Measurements from ENCODE around the gene CNTFR.
A peak's percentile ranks its signal among the peaks of the same experiment; 100 is the strongest.

- TF ChIP-seq, protein P1, sequence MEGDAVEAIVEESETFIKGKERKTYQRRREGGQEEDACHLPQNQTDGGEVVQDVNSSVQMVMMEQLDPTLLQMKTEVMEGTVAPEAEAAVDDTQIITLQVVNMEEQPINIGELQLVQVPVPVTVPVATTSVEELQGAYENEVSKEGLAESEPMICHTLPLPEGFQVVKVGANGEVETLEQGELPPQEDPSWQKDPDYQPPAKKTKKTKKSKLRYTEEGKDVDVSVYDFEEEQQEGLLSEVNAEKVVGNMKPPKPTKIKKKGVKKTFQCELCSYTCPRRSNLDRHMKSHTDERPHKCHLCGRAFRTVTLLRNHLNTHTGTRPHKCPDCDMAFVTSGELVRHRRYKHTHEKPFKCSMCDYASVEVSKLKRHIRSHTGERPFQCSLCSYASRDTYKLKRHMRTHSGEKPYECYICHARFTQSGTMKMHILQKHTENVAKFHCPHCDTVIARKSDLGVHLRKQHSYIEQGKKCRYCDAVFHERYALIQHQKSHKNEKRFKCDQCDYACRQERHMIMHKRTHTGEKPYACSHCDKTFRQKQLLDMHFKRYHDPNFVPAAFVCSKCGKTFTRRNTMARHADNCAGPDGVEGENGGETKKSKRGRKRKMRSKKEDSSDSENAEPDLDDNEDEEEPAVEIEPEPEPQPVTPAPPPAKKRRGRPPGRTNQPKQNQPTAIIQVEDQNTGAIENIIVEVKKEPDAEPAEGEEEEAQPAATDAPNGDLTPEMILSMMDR (IDR thresholded peaks at IDR 0.05; ENCODE audit: insufficient read depth, low read length) = peak; percentile 55
- peak; percentile 12; the same call in 1 of the 2 replicates for TF ChIP-seq SPI1 (IDR thresholded peaks at IDR 0.05; ENCODE audit: borderline replicate concordance, low read depth)
- TF ChIP-seq GABPA (IDR thresholded peaks at IDR 0.05; ENCODE audit: low read depth) = no peak
- TF ChIP-seq POLR2AphosphoS5 (IDR thresholded peaks at IDR 0.05; ENCODE audit: low read depth) = no peak
- TF ChIP-seq REST (IDR thresholded peaks at IDR 0.05; ENCODE audit: insufficient replicate concordance, low read depth) = no peak
Observed at GRCh38 chr9:34612788-34613390, 23.4 kb upstream of the CNTFR start.
